GM12878 (cell line): Measurements from ENCODE around the gene GNG12. TPM values are rescaled to one million over a fixed set of nuclear protein-coding genes. Genes with fewer than 3 reads are reported as not detected.

ENCODE experiments used
- CBFB ChIP-seq: IDR thresholded peaks from 2 replicates; pipeline ENCODE4 v1.6.1; 2016; ENCODE audit warnings: antibody characterized with exemption, low read depth
- ESRRA ChIP-seq: IDR thresholded peaks from 2 replicates; pipeline ENCODE4 v1.6.1; 2012; ENCODE audit warnings: mild to moderate bottlenecking, low read length, improper control_type of control experiment
- HDAC2 ChIP-seq: fragments of 200-600 bp; sonication (generic); IDR thresholded peaks from 2 replicates; pipeline ENCODE4 v1.6.1; 2017
- LARP7 ChIP-seq: fragments of 450-650 bp; IDR thresholded peaks from 2 replicates; pipeline ENCODE4 v1.6.1; 2017; ENCODE audit warnings: mild to moderate bottlenecking
- MTA2 ChIP-seq: fragments of 450-650 bp; IDR thresholded peaks from 2 replicates; pipeline ENCODE4 v1.6.1; 2016; ENCODE audit warnings: low read depth, mild to moderate bottlenecking, moderate library complexity
- NFYB ChIP-seq: IDR thresholded peaks from 2 replicates; pipeline ENCODE4 v1.6.1; 2011; ENCODE audit warnings: low read depth, mild to moderate bottlenecking, low read length, improper control_type of control experiment, moderate library complexity; ENCODE audit not compliant: insufficient read depth
- SIX5 ChIP-seq: IDR thresholded peaks from 2 replicates; pipeline ENCODE4 v1.6.1; 2011; ENCODE audit warnings: mild to moderate bottlenecking, low read depth, low read length, moderate library complexity; ENCODE audit not compliant: severe bottlenecking
- SREBF2 ChIP-seq: IDR thresholded peaks from 2 replicates; pipeline ENCODE4 v1.6.1; 2012; ENCODE audit warnings: mild to moderate bottlenecking, low read length
- polyA plus RNA-seq, 11 experiments: library from polyadenylated mRNA; depleted of rRNA in 4 of 11; unstranded in 6 of 11; stranded (reverse) in 5 of 11; fragments of >200 nt; fragmentation: Nextera tagmentation in 4 of 11; fragmentation: Illumina TruSeq in 1 of 11; extraction: Ambion mirVana in 4 of 11; extraction: Trizol in 1 of 11; gene quantifications; 1 replicate in 1 of 11; 2 replicates in 10 of 11; pipeline versions ENCODE4 v1.2.1 to v1.2.3, GENCODE V29; 2011 to 2016; ENCODE audit warnings: inconsistent platforms in 2 of 11, missing spikeins in 2 of 11, low read depth in 1 of 11
- total RNA-seq, 4 experiments: library from RNA; depleted of rRNA in 3 of 4; stranded (reverse); fragments of >200 nt in 3 of 4; fragmentation: Illumina TruSeq in 1 of 4; extraction: Trizol in 1 of 4; gene quantifications; 2 replicates each; pipeline versions ENCODE4 v1.2.1 to v1.2.3, GENCODE V29; 2013 to 2021
- TF ChIP-seq, protein P1 (sequence below): IDR thresholded peaks from 2 replicates; pipeline ENCODE4 v1.6.1; 2012; ENCODE audit warnings: mild to moderate bottlenecking, low read depth, low read length
- TF ChIP-seq, protein P2 (sequence below): fragments of 150-350 bp; IDR thresholded peaks from 2 replicates; pipeline ENCODE4 v1.6.1; 2016; ENCODE audit warnings: low read depth, low read length
- TF ChIP-seq, protein P3 (sequence below): fragments of 450-650 bp; IDR thresholded peaks from 2 replicates; pipeline ENCODE4 v1.6.1; 2017; ENCODE audit warnings: mild to moderate bottlenecking, low read depth, inconsistent platforms; ENCODE audit not compliant: poor library complexity, severe bottlenecking
- TF ChIP-seq, protein P4 (sequence below): IDR thresholded peaks from 2 replicates; pipeline ENCODE4 v1.6.1; 2012; ENCODE audit warnings: improper control_type of control experiment, low read depth, low read length; ENCODE audit not compliant: insufficient replicate concordance

Gene GNG12
- total and polyA plus RNA-seq, 10 of the 15 experiments (the other 5 are each of a cell fraction or from before 2014, with no cell fraction given) = 0.22 to 32.8 (median 0.35) TPM

DNA sequence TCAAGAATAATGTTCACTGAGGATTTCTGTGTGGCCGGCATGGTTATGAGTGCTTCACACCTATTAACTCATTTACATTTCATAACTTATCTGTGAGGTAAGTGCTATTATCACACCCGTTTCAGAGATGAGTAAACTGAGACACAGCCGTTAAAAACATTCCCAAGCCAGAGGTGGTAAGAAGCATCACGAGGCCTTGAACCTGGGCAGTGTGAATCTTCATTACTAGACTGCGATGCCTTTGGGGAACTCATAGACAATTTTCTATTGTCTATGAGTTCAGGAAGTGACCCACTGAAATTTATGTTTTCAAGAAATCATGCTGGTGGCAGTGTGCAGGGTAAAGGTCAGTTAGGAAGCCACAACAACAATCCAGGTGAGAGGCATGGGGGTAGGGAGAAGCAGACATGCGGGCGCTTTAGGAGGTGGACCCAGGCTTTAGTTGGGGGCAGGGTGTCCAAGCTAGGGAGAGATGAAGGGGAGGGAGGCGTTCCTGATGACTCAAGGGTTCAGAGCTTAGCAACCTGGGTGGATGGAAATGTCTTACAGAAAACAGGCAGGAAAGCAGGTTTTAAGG is 14.5 kb downstream of the GNG12 start (continued):
- no peak for TF ChIP-seq SIX5
- TF ChIP-seq SREBF2 = no peak
- TF ChIP-seq, protein P1, sequence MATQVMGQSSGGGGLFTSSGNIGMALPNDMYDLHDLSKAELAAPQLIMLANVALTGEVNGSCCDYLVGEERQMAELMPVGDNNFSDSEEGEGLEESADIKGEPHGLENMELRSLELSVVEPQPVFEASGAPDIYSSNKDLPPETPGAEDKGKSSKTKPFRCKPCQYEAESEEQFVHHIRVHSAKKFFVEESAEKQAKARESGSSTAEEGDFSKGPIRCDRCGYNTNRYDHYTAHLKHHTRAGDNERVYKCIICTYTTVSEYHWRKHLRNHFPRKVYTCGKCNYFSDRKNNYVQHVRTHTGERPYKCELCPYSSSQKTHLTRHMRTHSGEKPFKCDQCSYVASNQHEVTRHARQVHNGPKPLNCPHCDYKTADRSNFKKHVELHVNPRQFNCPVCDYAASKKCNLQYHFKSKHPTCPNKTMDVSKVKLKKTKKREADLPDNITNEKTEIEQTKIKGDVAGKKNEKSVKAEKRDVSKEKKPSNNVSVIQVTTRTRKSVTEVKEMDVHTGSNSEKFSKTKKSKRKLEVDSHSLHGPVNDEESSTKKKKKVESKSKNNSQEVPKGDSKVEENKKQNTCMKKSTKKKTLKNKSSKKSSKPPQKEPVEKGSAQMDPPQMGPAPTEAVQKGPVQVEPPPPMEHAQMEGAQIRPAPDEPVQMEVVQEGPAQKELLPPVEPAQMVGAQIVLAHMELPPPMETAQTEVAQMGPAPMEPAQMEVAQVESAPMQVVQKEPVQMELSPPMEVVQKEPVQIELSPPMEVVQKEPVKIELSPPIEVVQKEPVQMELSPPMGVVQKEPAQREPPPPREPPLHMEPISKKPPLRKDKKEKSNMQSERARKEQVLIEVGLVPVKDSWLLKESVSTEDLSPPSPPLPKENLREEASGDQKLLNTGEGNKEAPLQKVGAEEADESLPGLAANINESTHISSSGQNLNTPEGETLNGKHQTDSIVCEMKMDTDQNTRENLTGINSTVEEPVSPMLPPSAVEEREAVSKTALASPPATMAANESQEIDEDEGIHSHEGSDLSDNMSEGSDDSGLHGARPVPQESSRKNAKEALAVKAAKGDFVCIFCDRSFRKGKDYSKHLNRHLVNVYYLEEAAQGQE = no peak
- no peak for TF ChIP-seq ESRRA
- TF ChIP-seq, protein P2, sequence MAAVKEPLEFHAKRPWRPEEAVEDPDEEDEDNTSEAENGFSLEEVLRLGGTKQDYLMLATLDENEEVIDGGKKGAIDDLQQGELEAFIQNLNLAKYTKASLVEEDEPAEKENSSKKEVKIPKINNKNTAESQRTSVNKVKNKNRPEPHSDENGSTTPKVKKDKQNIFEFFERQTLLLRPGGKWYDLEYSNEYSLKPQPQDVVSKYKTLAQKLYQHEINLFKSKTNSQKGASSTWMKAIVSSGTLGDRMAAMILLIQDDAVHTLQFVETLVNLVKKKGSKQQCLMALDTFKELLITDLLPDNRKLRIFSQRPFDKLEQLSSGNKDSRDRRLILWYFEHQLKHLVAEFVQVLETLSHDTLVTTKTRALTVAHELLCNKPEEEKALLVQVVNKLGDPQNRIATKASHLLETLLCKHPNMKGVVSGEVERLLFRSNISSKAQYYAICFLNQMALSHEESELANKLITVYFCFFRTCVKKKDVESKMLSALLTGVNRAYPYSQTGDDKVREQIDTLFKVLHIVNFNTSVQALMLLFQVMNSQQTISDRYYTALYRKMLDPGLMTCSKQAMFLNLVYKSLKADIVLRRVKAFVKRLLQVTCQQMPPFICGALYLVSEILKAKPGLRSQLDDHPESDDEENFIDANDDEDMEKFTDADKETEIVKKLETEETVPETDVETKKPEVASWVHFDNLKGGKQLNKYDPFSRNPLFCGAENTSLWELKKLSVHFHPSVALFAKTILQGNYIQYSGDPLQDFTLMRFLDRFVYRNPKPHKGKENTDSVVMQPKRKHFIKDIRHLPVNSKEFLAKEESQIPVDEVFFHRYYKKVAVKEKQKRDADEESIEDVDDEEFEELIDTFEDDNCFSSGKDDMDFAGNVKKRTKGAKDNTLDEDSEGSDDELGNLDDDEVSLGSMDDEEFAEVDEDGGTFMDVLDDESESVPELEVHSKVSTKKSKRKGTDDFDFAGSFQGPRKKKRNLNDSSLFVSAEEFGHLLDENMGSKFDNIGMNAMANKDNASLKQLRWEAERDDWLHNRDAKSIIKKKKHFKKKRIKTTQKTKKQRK = no peak
- TF ChIP-seq NFYB = no peak
- TF ChIP-seq, protein P3, sequence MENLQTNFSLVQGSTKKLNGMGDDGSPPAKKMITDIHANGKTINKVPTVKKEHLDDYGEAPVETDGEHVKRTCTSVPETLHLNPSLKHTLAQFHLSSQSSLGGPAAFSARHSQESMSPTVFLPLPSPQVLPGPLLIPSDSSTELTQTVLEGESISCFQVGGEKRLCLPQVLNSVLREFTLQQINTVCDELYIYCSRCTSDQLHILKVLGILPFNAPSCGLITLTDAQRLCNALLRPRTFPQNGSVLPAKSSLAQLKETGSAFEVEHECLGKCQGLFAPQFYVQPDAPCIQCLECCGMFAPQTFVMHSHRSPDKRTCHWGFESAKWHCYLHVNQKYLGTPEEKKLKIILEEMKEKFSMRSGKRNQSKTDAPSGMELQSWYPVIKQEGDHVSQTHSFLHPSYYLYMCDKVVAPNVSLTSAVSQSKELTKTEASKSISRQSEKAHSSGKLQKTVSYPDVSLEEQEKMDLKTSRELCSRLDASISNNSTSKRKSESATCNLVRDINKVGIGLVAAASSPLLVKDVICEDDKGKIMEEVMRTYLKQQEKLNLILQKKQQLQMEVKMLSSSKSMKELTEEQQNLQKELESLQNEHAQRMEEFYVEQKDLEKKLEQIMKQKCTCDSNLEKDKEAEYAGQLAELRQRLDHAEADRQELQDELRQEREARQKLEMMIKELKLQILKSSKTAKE = peak; percentile 61
- TF ChIP-seq, protein P4, sequence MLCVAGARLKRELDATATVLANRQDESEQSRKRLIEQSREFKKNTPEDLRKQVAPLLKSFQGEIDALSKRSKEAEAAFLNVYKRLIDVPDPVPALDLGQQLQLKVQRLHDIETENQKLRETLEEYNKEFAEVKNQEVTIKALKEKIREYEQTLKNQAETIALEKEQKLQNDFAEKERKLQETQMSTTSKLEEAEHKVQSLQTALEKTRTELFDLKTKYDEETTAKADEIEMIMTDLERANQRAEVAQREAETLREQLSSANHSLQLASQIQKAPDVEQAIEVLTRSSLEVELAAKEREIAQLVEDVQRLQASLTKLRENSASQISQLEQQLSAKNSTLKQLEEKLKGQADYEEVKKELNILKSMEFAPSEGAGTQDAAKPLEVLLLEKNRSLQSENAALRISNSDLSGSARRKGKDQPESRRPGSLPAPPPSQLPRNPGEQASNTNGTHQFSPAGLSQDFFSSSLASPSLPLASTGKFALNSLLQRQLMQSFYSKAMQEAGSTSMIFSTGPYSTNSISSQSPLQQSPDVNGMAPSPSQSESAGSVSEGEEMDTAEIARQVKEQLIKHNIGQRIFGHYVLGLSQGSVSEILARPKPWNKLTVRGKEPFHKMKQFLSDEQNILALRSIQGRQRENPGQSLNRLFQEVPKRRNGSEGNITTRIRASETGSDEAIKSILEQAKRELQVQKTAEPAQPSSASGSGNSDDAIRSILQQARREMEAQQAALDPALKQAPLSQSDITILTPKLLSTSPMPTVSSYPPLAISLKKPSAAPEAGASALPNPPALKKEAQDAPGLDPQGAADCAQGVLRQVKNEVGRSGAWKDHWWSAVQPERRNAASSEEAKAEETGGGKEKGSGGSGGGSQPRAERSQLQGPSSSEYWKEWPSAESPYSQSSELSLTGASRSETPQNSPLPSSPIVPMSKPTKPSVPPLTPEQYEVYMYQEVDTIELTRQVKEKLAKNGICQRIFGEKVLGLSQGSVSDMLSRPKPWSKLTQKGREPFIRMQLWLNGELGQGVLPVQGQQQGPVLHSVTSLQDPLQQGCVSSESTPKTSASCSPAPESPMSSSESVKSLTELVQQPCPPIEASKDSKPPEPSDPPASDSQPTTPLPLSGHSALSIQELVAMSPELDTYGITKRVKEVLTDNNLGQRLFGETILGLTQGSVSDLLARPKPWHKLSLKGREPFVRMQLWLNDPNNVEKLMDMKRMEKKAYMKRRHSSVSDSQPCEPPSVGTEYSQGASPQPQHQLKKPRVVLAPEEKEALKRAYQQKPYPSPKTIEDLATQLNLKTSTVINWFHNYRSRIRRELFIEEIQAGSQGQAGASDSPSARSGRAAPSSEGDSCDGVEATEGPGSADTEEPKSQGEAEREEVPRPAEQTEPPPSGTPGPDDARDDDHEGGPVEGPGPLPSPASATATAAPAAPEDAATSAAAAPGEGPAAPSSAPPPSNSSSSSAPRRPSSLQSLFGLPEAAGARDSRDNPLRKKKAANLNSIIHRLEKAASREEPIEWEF = no peak
- TF ChIP-seq LARP7 = no peak
- no peak for TF ChIP-seq CBFB
- TF ChIP-seq MTA2 = peak; percentile 78
- TF ChIP-seq HDAC2 = no peak
